Measurements from ENCODE around the gene CCL4L2.
"Not testable (repeated sequence)": the region's sequence is repeated elsewhere in the genome, so short reads cannot be mapped to it uniquely, and the experiment has no call there.

The CCL4L2 gene

GRCh38 chr17:36210439-36211211, at the start of gene CCL4L2:
CCL4L2 (plus strand) TSS chr17:36211063.
- DNase-seq, result peak; percentile 90 to 91

DNA sequence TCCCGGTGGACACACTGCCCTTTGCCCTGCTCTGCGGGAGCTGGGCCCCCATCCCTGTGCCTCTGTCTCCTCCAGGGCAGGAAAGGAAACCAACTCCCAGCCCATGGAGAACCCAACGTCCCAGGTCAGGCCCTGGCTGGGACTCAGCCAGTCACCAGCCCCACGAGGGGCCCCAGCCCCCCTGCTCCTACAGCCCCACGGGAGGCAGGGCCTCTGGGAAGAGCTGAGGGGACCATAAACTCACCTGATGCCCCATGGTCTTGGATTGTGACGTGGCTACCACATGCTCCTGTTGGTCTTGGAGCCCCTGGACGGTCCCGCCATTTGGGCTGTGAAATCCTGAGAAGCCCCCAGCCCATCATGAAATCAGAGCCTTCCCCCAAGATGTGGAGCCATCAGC, 42.0 kb upstream of the CCL4L2 start:
- DNase-seq, result not testable (repeated sequence)

DNA sequence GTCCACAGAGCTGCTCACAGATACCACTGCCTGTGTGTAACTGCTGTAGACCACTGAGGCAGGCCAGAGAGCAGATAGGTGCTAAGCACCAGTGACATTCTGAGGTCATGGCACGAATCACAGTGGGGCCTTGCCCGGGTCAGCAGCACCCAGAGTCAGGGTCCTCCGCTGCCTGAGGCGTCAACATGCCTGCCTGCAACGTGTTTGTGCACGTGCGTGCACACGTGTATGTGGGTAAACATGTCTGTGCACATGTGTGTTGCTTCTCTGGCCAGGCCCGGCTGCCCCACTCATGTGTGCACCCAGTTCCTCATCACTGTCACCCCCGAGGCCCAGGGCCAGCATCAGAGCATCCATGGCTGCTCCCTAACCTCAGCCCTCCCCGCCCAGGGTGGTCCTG, 34.3 kb upstream of the CCL4L2 start, which contains the start of gene TBC1D3B:
Gene TBC1D3B, minus strand, starts transcription at position 101 of the 400 bp plus-strand sequence. CDS start 1,586 bp downstream, outside the sequence.
- not testable (repeated sequence) for DNase-seq

GRCh38 chr17:36181446-36182175, 29.3 kb upstream of the CCL4L2 start:
- DNase-seq, result not testable (repeated sequence)

- DNase-seq, result no peak
Measured at GRCh38 chr17:36182176-36183000, 28.5 kb upstream of the CCL4L2 start.

DNA sequence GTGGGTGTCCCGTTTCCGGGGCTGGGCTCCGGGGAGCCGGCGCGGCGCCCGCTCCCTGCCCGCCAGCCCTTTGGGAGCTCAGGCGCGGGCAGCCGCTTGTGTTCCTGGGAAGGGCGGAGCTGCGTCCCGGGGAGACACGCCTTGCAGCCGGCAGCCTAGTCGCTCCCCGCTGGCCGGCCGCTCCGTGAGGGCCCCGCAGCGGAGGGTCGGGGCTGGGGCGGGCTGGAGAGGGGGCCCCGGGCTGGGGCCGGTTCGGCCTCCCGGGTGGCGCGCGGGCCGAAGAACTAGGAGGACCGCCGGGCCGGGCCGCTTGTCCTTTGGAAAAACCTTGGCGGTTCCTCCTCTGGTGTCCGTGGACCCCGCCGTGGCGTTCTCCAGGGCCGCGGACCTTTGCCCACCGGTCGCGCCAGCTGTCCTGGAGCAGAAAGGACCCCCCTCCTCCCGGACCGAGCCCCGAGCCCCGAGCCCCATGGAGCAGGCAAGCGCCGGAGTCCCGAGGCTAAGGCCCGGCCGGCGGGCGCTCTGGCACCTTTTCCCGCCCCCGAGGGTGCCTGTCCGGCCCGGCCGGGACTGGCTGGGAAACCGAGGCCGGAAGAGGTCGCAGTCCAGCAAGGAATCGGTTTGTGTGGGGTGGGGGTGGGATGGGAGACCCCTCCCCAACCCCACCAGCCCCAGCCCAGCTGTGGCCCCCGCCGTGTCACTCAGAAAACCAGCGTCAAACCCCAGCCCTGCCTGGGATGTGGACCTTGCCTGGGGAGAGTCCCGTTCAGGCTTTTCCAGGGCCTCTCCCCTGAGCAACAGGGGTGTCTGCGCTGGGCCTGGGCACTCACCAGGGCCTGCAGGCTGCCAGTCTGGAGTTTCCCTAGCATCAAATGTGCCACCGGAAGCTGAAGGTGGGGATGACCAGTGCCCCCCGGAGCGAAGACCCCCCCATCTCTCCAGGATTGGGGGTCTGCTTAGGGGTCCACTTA, 27.6 kb upstream of the CCL4L2 start:
- DNase-seq, result peak; percentile 63 to 69

DNA sequence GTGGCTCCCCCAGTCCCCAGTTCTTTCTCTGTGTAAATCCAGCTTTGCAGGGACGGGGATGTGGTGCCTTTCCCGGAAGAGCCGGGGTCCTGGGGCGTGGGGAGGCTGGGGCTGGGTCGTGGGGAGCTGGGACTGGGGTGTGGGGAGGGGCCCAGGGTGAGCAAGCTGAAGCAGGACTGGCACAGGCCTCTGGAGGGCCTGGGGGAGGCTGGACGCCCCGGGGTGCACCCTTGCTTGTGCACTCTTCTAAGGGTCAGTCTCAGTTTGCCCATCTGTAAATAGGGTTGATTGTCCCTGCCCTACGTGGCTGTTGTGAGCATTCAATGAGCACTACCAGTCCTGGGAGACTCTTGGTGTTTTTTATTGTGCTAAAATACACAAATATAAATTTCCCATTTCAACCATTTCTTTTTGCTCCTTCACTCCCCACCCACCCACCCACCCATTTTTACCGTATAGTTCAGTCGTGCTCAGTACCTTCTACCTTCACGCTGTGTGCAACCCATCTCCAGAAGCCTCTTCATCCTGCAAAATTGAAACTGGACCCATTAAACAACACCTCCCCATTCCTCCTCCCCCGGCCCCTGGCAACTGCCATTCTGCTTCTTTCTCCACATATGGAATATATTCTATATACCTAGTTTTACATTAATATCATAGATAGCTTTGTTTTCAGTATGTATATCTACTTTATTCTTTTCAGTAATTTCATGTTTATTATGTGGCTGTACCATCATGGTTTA, 26.7 kb upstream of the CCL4L2 start:
- no peak for DNase-seq

DNA sequence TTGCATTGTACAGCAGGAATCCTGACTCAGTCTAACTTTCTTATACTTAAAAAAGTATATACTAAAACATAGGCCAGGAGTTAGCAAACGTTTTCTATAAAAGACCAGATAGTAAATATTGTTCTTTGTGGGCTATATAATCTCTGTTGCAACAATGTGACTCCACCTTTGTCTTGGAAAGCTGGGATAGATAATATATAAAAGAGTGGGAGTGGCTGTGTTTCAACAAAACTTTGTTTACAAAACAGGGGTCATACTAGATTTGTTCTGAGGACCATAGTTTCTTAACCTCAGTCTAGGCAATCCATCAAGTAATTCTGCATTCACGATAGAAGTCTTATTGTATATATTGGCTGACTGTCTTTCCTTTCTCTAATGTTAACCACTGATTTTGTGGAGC, 25.4 kb upstream of the CCL4L2 start:
- DNase-seq, result no peak

DNA sequence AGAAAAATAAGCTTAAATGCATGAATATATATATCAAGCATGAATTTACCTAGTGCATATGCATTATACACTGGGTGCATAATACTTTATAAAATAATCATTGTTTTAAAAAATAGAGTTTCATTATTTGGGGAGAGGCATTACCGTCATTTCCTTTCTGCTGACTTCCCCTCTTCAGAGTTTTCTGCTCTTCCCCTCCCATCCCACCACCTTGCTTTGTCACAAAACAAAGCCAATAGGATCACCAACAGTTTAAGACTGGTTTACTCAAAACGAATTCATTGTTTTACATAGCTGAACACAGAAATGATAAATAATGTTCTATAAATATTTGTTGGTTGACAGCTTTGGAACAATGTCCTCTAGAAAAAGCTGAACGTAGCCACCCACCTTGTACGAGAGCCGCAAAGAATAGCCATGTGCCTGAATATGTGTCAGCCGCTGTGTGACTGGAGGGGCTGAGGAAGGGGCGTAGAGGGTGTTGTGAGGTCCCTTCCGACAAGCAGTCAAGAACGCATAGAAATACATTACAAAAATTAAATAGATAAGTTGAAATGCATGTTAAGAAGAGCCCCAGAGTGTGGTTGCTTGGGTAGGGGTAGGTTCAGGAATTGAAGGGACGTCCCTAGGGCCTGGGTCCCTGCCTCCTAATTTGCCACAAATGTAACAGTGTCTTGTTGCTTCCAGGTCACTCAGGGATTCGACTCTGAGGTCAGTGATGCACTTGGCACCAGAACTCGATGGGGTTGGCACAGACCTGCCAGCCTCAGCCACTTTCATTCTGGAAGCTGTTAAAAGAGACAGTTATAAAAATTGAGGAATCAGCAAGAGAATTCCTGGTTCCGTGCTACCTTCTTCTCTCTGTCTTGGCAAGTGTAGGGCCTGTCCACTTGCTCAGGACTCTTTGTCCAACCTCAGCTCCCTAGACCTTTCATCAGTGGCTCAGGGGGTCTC, 23.8 kb upstream of the CCL4L2 start:
- DNase-seq, result not testable (repeated sequence)

GRCh38 chr17:36187943-36188665, 22.8 kb upstream of the CCL4L2 start:
- peak in 1 of 2 experiments; percentile 45 for DNase-seq

DNA sequence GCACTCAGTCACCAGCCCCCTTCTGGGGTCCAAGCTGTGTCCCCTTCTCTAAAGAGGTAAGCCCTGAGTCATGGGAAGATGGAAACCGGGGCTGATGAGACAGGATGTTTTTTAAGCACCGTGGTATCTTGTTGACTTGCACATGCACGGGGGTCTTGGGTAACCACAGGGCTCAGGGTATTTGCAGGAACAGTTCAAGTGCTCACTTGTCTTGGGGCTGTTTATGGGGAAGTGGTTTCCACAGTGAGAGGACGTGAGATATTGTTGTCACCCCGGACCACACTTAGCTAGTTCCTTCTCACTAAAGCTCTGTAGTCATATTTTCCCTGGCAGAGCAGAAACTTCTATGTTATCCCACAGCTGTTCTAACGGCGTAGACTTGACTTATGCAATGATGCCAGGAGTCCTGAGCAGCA, 22.0 kb upstream of the CCL4L2 start:
- peak; percentile 100 for DNase-seq

DNA sequence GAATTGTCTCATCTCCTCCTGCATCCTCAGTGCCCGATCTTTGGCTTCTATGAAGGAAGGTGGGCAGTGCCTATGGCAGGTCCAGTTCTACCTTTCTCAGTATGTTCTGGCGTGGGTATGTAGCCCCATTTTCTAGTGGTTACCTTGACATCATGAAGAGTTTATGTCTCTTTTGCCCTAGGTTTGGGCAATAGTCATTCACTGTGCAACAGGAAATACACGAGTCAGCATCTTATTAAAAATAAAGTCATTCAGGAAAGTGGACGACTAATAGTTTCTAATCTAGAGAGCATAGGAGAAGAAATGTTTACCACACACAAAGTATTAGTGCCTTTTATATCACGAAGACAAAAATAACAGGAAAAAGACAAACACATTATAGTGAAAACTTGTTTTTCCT, 20.9 kb upstream of the CCL4L2 start:
- DNase-seq, result peak; percentile 64 to 79

GRCh38 chr17:36190549-36191330, 20.1 kb upstream of the CCL4L2 start:
- not testable (repeated sequence) for DNase-seq

DNA sequence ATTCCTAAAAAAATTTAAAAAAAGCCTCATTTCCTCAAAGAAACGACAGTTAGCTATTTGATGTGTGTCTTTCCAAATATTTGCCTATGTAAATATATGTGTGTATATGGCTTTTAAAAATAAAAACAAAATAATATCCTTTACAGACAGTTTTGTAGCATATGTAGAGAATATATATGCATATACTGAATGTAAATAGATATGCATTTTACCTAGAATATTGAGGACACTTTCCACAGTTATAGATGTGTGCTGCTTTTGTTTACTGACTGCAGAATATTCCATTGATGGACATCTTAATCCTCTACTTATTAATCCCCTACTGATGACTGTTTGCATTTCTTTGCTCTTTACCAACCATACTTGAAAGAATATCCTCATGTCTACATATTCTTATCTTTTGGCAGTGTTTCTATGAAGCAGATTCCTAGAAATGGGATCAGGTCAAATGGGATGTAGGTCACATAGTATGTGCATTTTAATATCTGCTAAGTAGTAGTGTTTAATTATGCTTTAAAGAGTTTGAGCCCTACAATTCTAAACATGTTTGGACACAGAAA, 17.6 kb upstream of the CCL4L2 start:
- no peak for DNase-seq

GRCh38 chr17:36194147-36194831, 16.6 kb upstream of the CCL4L2 start:
- not testable (repeated sequence) for DNase-seq

- not testable (repeated sequence) for DNase-seq
Measured at GRCh38 chr17:36194832-36195433, 15.9 kb upstream of the CCL4L2 start.
